ENCODE results near the gene GCN1. TPM values are rescaled to one million over a fixed set of nuclear protein-coding genes. Genes with fewer than 3 reads are reported as not detected.

Gene GCN1
- total and polyA plus RNA-seq, 10 of the 15 experiments (the other 5 are each of a cell fraction or from before 2014, with no cell fraction given) = 10.8 to 150 (median 58.3) TPM

GRCh38 chr12:120194534-120195395, at the start of gene GCN1 (continued):
- TF ChIP-seq TCF12 (IDR thresholded peaks at IDR 0.05; ENCODE audit: low read depth, low read length) (peak; percentile 62; the same call in 1 of the 2 replicates), SMC3 (IDR thresholded peaks at IDR 0.05; ENCODE audit: borderline replicate concordance, low read length) (no peak), ATF7 (IDR thresholded peaks at IDR 0.05; ENCODE audit: low read depth) (no peak), TCF3 (IDR thresholded peaks at IDR 0.05; ENCODE audit: borderline replicate concordance, insufficient read depth, low read depth, low read length) (peak; percentile 73; the same call in 1 of the 2 replicates), ZZZ3 (IDR thresholded peaks at IDR 0.05; ENCODE audit: control insufficient read depth, insufficient read length, low read depth) (no peak), EGR1 (IDR thresholded peaks at IDR 0.05; ENCODE audit: borderline replicate concordance in 1 of 2, low read depth in 2 of 2, low read length in 2 of 2) (peak; percentile 79 to 80; a peak in 2 of 3 replicates), BMI1 (IDR thresholded peaks at IDR 0.05; ENCODE audit: borderline replicate concordance) (no peak), SP1 (IDR thresholded peaks at IDR 0.05; ENCODE audit: low read depth, low read length) (no peak), CHD4 (IDR thresholded peaks at IDR 0.05) (no peak), POLR2AphosphoS2 (IDR thresholded peaks at IDR 0.05; ENCODE audit: low read depth, low read length) (peak; percentile 91), BHLHE40 (IDR thresholded peaks at IDR 0.05; ENCODE audit: borderline replicate concordance in 1 of 2, low read depth in 2 of 2, low read length in 1 of 2) (peak in 1 of 2 experiments; percentile 73; a peak in 2 of 4 replicates), KAT2A (conservative IDR thresholded peaks at IDR 0.05; ENCODE audit: control insufficient read depth, low read depth, low read length) (no peak), RAD51 (IDR thresholded peaks at IDR 0.05) (no peak), CHD1 (IDR thresholded peaks at IDR 0.05; ENCODE audit: low read depth, low read length) (no peak), RBBP5 (conservative IDR thresholded peaks at IDR 0.05) (no peak), SMAD5 (IDR thresholded peaks at IDR 0.05; ENCODE audit: low read depth) (no peak; the same call in 1 of the 2 replicates), ZNF24 (IDR thresholded peaks at IDR 0.05) (no peak), TCF7 (IDR thresholded peaks at IDR 0.05; ENCODE audit: borderline replicate concordance) (no peak), MEF2A (IDR thresholded peaks at IDR 0.05; ENCODE audit: insufficient read depth, low read depth, low read length) (no peak)
- TF ChIP-seq, protein P1, sequence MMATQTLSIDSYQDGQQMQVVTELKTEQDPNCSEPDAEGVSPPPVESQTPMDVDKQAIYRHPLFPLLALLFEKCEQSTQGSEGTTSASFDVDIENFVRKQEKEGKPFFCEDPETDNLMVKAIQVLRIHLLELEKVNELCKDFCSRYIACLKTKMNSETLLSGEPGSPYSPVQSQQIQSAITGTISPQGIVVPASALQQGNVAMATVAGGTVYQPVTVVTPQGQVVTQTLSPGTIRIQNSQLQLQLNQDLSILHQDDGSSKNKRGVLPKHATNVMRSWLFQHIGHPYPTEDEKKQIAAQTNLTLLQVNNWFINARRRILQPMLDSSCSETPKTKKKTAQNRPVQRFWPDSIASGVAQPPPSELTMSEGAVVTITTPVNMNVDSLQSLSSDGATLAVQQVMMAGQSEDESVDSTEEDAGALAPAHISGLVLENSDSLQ (IDR thresholded peaks at IDR 0.05) = no peak
